Stimulated activated CD8-positive, alpha-beta memory T cell treated with anti-CD3 and anti-CD28 coated beads, Interleukin-15, amount 100 ng/mL, for 24 hours (primary cell): Measurements from ENCODE around the gene RET.

Experiments used
- DNase-seq: peaks from one replicate; pipeline ENCODE4 v3.0.0-alpha.2; 2020; ENCODE audit warnings: low read depth

The RET gene

DNA sequence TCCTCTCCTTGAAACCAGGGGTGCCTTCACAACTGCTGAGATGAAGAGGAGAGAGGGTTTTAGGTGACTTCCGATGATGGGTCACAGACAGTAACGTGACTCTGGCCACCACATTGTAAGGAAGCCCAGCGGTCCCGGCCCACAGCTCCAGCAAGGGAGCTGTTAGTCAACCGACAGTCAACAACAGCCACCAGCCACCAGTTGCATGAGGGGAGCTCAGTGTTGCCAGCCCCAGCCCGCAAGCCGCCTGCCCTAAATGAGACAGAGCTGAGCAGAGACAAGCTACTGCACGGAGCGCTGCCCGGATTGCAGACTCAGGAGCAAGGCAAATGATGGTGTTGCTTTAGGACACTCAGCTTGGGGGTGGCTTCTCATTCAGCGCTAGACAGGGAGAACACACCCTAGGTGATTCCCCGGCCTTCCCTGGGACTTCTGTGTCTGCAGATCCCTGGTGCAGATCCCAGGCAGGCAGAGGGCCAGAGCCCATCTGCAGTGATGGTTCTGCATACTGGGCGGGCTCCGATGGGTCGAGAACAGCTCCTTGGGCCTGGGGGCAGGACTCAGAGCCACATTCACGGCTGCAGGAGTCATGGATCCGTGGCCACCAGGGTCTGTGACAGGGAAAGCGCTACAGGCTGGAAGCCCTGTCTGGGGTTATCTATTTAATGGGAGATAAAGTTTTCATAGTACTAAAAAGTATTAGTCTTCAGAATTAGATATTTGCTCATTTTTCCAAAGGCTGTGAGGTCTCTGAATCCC is 14.3 kb upstream of the RET start:
- DNase-seq: no peak

DNA sequence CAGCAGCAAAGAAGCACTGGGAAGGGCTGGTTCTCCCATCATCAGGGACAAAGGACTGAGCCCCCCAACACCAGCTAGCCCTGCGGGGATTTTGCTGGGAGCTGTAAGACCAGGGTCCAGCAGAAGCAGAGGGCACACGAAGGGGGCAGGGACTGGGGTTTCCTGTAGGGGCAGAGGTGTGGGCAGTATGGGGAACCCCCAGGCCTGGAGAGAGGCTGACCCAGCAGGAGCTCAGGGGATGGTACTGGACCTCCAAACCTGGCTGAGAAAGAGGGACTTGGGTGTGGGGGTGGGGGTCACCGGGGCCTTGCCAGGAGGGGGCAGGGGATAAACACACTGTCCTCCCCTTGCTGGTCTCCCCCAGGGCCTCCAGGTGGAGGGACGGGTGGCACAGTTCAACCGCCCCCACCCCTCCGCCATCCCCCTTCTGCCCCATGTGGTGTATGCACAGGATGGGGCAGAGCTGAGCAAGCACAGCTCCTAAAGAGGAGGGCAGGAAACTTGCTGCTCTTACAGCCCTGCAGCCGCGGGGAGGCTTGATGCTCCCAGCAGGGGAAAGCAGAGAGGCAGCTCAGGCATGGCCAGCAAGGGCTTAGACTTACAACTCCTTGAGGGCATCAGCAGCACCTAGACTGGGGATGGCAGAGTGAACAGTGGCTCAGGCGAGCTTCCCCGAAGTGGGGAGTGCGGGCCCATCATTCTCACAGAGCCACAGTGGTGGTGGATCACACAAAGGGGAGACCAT is 12.4 kb upstream of the RET start:
- DNase-seq: no peak

DNA sequence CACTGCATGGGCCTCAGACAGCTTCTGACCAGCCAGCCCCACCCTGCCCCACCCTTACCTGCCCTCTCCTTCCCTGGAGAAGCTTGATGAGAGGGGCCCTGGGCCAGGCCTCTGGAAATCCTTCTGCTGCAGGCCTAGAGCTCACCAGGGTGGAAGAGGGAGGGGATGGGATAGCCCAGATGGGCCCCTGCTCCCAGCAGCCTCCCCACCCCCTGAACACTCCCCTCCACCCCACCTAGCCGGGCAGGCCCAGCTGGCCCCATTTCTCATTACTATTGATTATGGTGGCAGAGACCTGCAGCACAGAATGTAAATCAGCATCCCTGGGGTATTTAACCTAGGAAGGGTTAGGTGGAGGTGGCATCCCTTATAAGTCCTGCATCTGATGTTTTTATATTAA is 11.6 kb upstream of the RET start:
- DNase-seq: no peak

DNA sequence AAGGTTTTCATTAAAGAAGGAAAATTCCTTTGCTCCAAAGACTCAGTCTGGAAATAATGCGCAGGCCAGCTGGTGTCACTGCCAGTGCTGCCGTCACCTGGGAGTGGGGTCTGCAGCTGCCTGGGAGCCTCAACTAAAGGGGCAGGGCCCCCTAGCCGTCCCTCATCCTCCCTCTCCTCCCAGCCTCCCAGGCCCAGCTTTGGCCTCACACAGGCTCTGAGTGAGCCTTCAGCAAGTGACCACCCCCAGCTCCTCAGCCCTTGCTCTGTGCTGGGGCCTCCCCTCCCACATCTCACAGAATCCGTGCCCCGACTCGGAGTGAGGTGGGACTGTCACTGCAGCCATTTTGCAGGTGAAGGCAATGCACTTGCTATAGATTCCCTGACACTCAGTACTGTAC is 11.1 kb upstream of the RET start:
- no peak for DNase-seq

- no peak for DNase-seq
These were observed 10.4 kb upstream of the RET start for GRCh38 chr10:43066481-43066880.

- DNase-seq: no peak
These were observed 9.3 kb upstream of the RET start for GRCh38 chr10:43067391-43068135.

- no peak for DNase-seq
These were observed 8.8 kb upstream of the RET start for GRCh38 chr10:43068136-43068395.

DNA sequence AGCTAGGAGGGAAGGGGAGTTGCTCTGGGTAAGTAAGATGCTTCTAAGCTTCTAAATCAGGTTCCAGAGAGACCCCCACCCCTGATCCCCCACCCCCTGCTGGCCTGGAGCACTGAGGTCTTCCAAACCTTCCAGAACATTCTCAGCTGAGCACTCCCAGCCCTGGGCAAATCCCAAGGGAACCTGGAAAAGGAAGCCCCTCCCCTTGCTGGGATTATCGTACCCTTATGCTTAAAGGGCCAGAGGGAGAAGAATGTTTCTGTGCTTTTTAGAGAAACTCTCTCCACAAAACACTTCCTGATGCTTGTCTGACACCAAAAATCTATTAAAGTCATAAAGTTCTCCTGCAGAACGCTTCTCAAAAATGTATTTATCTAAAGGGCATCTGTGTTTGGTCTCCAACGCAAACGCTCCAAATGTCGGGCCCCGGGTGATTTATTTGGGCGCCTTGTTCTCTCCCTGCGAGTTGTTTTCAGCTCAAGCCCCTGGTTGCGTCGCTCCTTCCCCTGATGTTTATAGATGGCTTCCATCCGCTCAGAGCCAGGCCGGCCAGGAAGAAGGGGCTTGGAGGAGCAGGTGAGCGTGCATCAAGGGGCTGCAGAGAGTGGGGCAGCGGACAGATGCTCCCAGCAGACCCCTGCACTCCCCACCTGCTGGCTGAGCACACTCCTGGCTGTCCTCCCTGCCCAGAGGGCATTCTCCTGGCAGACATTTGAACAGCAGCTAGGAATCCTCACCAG is 8.2 kb upstream of the RET start:
- no peak for DNase-seq

DNA sequence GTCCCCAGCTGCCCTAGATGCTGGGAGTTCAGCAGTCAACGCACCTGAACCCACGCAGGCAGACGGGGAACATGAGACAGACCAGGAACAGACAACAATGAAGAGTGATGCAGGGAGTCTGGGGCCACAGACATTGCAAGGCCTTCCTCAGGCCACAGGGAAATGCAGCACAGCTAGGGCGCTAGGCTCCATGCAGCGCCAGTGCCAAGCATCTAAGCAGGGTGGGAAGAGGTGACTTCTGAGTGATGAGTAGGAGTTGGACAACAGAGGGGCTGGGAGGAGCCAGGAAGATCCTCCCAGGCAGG is 7.7 kb upstream of the RET start:
- no peak for DNase-seq

- DNase-seq: no peak
These were observed 7.3 kb upstream of the RET start for GRCh38 chr10:43069579-43069978.

GRCh38 chr10:43070121-43071085 is 6.5 kb upstream of the RET start:
- DNase-seq: no peak

DNA sequence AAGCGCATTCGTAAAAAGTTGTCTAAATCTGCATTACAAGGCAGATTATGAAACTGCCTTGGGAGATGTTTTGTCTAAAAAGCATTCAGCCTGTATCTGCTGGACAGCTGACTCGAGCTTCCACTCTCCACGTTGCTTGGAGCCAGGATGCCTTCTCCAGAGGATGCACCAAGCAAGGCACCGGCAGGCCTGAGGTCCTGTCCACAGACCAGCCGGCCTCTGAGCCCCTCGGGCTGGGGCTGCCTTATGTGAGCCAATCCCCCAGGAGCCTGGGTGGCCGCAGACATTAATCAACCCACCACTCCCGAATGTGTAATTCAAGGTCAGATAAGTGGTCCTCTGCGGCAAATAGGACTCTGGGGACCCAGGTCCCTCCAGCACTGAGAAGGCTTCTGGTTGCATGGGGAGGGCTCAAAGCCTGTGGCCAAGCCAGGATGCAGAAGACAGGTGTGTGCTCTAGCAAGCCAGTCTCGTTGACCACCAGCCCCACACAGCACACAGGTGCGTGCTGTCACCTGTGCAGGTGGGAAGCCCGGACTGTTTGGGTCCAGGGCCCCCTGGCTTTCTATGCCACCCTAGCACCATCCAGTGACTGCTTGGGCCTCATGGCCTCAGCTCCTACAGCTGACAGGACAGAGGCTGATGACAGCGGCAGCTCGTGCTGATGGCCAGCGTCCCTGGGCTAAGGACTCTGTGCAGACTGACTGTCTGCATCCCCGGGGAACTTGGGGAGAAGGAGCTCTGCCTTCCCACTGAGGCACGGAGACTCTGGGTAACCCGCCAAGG is 4.8 kb upstream of the RET start:
- no peak for DNase-seq

GRCh38 chr10:43073191-43073590 is 3.7 kb upstream of the RET start:
- DNase-seq: no peak

DNA sequence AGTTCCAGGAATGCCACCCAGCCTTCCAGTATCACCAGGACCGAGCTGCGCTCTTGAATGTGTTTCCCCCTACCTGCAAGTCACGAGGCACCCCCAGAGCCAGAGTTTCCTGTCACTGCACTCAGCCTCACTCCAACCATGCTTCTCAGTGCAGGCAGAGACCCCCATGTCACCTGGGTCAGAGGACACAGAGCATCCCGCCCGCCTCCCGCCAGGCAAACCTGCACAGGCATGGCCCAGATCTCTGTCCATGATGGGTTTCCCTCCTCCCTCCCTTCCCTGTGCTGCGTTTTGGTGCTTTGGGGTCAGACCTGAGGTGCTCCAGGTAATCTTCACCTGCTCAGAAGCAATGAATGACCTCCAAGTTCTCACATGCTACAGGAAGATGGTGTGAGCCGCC is 3.1 kb upstream of the RET start:
- DNase-seq: no peak

- no peak for DNase-seq
These were observed 2.5 kb upstream of the RET start for GRCh38 chr10:43074409-43074808.

DNA sequence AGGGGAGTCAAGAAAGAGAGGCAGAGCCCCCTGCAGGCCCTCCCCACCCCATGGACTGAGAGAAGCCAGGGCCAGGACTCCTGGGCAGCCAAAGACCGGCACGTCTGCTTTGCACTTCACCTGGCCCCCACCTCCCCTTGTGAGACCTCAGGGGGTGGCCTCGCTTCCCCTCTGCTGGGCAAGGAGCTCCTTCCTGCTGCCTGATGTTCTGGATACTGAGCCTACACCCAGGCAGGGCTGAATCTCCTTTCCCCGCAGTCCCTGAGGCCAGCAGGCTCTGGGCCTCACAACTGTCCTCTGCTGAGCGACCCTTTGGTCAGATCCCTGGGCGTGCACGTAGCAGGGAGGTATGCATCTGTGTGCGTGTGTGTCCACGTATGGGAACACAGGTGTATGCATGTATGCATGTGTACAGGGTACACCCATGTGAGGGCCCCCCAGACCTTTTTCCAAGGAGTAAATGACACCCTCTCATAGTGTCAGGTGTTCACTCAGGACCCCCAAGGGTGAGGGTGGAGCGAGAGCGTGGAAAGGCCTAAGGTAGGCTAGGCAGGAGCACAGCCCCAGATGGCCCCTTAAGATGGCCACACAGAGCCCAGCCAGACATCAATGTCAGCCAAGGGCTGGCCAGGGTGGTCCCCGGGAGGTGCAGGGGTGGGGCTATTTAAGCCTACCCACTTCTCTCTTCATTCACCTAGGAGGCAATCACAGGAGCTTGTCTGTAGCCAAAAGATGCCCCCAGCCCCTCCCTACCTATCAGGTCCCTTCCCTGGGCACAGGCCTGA is 1.9 kb upstream of the RET start:
- no peak for DNase-seq

GRCh38 chr10:43075612-43076003 is 1.3 kb upstream of the RET start:
- no peak for DNase-seq

GRCh38 chr10:43076311-43076875 is 476 bp upstream of the RET start:
- DNase-seq: no peak

GRCh38 chr10:43077421-43078171 is 727 bp downstream of the RET start:
- no peak for DNase-seq
